Caco-2 (cell line): ENCODE results near the gene LRIG3. TPM values are rescaled to one million over a fixed set of nuclear protein-coding genes. Genes with fewer than 3 reads are reported as not detected.

Source experiments
- BruUV-seq: library from RNA; stranded (reverse); fragments of 400-500 nt; replicated peaks from 2 replicates; lab custom pipeline; 2021; lab: Mats Ljungman, UMichigan
- CTCF ChIA-PET: fragments of 300-600 bp; sonication (Branson Sonifier 250); formaldehyde crosslinking; loops from one replicate; lab custom pipeline; 2022; ENCODE audit warnings: antibody characterized with exemption; lab: Charles Lee
- POLR2A ChIA-PET: fragments of 300-600 bp; sonication (Branson Sonifier 250); formaldehyde crosslinking; loops from one replicate; lab custom pipeline; 2022; ENCODE audit warnings: antibody characterized with exemption; lab: Charles Lee
- DNase-seq, 2 experiments: peaks; one replicate each; pipeline versions ENCODE4 v3.0.0 to v3.0.0-alpha.2; 2020 to 2022
- H3K27me3 ChIP-seq: replicated peaks from 2 replicates; pipeline ENCODE4 v1.6.0; 2011; ENCODE audit warnings: low read length; ENCODE audit not compliant: control insufficient read depth, insufficient read depth
- H3K36me3 ChIP-seq: 2 replicates; pipeline ENCODE4 v1.5.1; 2011; ENCODE audit warnings: low read length; ENCODE audit not compliant: control insufficient read depth, insufficient read depth
- H3K4me1 ChIP-seq: fragments of 250-450 bp; sonication (Bioruptor Pico); 2 replicates; pipeline ENCODE4 v1.5.1; 2020; ENCODE audit warnings: mild to moderate bottlenecking
- H3K4me3 ChIP-seq: 2 replicates; pipeline ENCODE4 v1.5.1; 2011; ENCODE audit warnings: low read depth, mild to moderate bottlenecking, control low read depth, low read length
- H3K9me3 ChIP-seq: fragments of 250-450 bp; sonication (Bioruptor Pico); 2 replicates; pipeline ENCODE4 v1.5.1; 2020; ENCODE audit warnings: mild to moderate bottlenecking, moderate library complexity
- H3K27ac Mint-ChIP-seq: one replicate; pipeline ENCODE4 v1.8.0; 2022; ENCODE audit warnings: mixed read lengths; ENCODE audit not compliant: unreplicated experiment
- H3K27me3 Mint-ChIP-seq: one replicate; pipeline ENCODE4 v1.8.0; 2022; ENCODE audit warnings: mixed read lengths; ENCODE audit not compliant: insufficient read depth, unreplicated experiment
- H3K36me3 Mint-ChIP-seq: one replicate; pipeline ENCODE4 v1.8.0; 2022; ENCODE audit warnings: mild to moderate bottlenecking, mixed read lengths; ENCODE audit not compliant: insufficient read depth, unreplicated experiment
- H3K4me1 Mint-ChIP-seq: one replicate; pipeline ENCODE4 v1.8.0; 2022; ENCODE audit warnings: low read depth, mixed read lengths; ENCODE audit not compliant: unreplicated experiment
- H3K4me3 Mint-ChIP-seq: one replicate; pipeline ENCODE4 v1.8.0; 2022; ENCODE audit warnings: mild to moderate bottlenecking, moderate library complexity, mixed read lengths; ENCODE audit not compliant: unreplicated experiment
- H3K9me3 Mint-ChIP-seq: one replicate; pipeline ENCODE4 v1.8.0; 2022; ENCODE audit warnings: mixed read lengths; ENCODE audit not compliant: unreplicated experiment
- intact Hi-C: fragments of 100-400 bp; cut with micrococcal nuclease; formaldehyde crosslinking; loops from one replicate; pipeline ENCODE4 v1.10.0; 2022; ENCODE audit not compliant: unreplicated experiment
- total RNA-seq: library from RNA; stranded (reverse); gene quantifications from 2 replicates; pipeline ENCODE4 v1.2.3, GENCODE V29; 2022
- TF ChIP-seq, protein P1 (sequence below), 2 experiments: fragments of 200-600 bp in 1 of 2; IDR thresholded peaks; 1 replicate in 1 of 2; 2 replicates in 1 of 2; pipeline versions ENCODE4 v1.5.1 to v1.8.0; 2011 to 2022; ENCODE audit warnings: antibody characterized with exemption in 1 of 2, control low read depth in 1 of 2, inconsistent platforms in 1 of 2, low read depth in 1 of 2, low read length in 1 of 2, mild to moderate bottlenecking in 1 of 2, moderate library complexity in 1 of 2; ENCODE audit not compliant: insufficient read depth in 1 of 2, severe bottlenecking in 1 of 2, unreplicated experiment in 1 of 2

The LRIG3 gene
- total RNA-seq, 1 experiment from 2014 or later = 19.1 TPM

DNA sequence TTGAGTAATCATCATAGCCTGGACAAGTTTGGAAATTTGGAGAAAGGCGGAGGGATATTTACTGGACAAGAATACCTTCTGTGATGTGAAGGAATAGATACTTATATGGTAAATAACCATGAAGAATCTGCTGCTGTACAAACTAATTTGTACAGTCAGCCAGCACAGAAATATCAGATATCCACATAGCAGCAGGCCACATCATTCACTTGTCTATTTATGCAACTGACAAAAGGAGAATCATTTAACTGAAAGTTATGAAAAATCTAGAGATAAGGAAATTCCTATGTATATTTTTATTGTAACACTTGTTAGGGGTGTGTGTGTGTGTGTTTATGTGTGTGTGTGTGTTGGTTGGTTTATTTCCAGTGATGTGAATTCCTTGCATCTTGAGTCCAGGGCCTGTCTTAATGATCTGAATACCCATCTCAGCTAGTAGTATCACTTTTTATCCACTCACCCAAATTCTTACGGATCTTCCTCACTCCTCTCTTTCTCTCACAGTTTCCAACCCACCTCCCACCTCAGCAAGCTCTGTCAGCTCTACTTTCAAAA is 10.5 kb upstream of the LRIG3 start:
- no peak overlapping the region for H3K27ac Mint-ChIP-seq
- H3K27me3 Mint-ChIP-seq = no peaks in the 10 kb centered on the region
- no peaks in the 10 kb centered on the region for H3K36me3 Mint-ChIP-seq
- H3K4me3 ChIP-seq = no peak overlapping the region
- no peaks in the 10 kb centered on the region for H3K27me3 ChIP-seq
- intact Hi-C loops = no loop called here
- ChIA-PET CTCF (no interaction called here), POLR2A (no interaction called here)
- no peak for DNase-seq
- H3K4me3 Mint-ChIP-seq = no peak overlapping the region
- no TSS peak for BruUV-seq
- TF ChIP-seq, protein P1, sequence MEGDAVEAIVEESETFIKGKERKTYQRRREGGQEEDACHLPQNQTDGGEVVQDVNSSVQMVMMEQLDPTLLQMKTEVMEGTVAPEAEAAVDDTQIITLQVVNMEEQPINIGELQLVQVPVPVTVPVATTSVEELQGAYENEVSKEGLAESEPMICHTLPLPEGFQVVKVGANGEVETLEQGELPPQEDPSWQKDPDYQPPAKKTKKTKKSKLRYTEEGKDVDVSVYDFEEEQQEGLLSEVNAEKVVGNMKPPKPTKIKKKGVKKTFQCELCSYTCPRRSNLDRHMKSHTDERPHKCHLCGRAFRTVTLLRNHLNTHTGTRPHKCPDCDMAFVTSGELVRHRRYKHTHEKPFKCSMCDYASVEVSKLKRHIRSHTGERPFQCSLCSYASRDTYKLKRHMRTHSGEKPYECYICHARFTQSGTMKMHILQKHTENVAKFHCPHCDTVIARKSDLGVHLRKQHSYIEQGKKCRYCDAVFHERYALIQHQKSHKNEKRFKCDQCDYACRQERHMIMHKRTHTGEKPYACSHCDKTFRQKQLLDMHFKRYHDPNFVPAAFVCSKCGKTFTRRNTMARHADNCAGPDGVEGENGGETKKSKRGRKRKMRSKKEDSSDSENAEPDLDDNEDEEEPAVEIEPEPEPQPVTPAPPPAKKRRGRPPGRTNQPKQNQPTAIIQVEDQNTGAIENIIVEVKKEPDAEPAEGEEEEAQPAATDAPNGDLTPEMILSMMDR (IDR thresholded peaks at IDR 0.05; ENCODE audit: insufficient read depth in 1 of 2, low read depth in 1 of 2, low read length in 1 of 2, severe bottlenecking in 1 of 2, unreplicated experiment in 1 of 2) = no peak
- no peaks in the 10 kb centered on the region for H3K9me3 ChIP-seq
- H3K36me3 ChIP-seq = no peaks in the 10 kb centered on the region
- peaks cover 10% of the 10 kb centered on the region for H3K9me3 Mint-ChIP-seq
- peaks cover 8% of the 10 kb centered on the region; the same call in 1 of the 2 replicates for H3K4me1 ChIP-seq
- peaks cover 4% of the 10 kb centered on the region for H3K4me1 Mint-ChIP-seq

DNA sequence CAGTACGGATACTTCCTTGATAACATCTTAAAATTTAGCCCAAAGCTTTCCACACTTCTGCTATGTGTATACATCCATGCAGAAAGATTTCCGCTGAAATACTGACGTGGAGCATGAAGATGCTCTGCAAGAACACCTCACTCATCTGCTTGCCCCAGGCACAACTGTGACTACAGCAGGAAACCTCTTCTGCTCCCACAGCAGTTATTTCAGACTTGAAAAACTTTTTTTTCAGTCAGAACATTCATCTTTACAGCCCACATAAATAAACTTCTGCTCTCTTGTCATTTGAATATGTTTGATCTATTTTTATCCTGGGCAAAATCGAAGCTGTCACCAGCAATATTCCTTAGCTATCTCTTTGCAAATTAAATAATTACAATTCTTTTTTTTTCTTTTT is 6.8 kb upstream of the LRIG3 start:
- Histone ChIP-seq H3K4me1 (peaks cover 39% of the 10 kb centered on the region), H3K4me3 (no peak overlapping the region), H3K9me3 (no peaks in the 10 kb centered on the region), H3K36me3 (no peaks in the 10 kb centered on the region), H3K27me3 (no peaks in the 10 kb centered on the region)
- Mint-ChIP-seq H3K36me3 (no peaks in the 10 kb centered on the region), H3K9me3 (peaks cover 10% of the 10 kb centered on the region), H3K27me3 (no peaks in the 10 kb centered on the region), H3K4me1 (peaks cover 31% of the 10 kb centered on the region), H3K27ac (no peak overlapping the region), H3K4me3 (no peak overlapping the region)
- TF ChIP-seq, protein P1 (IDR thresholded peaks at IDR 0.05; ENCODE audit: insufficient read depth in 1 of 2, low read depth in 1 of 2, low read length in 1 of 2, severe bottlenecking in 1 of 2, unreplicated experiment in 1 of 2) = no peak
- CTCF ChIA-PET = no interaction called here
- POLR2A ChIA-PET = no interaction called here
- intact Hi-C loops = loop anchor here (10.0 kb wide), 1 partner anchor 228 kb away; no protein-coding TSS in a partner anchor
- no peak for DNase-seq
- BruUV-seq = no TSS peak

DNA sequence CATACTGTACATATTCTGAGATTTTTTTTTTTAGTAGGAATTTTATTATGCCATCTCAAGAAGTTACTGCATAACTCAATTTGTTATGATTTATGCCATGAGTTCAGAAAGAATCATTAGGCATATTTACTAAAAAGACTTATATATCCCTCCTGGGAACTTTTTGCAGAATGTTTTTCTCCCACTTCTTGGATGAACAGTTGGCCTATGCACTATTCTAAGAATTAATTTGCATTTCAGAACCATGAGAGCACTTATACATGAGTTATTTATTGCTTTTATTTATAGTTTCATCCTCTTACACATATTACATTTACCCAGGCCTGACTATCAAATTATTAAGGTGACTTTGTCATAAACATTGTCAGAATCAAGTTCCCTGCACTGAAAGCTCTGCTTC is 6.3 kb upstream of the LRIG3 start:
- no peak overlapping the region for H3K4me3 Mint-ChIP-seq
- H3K4me1 Mint-ChIP-seq = peaks cover 31% of the 10 kb centered on the region
- ChIA-PET POLR2A (no interaction called here), CTCF (no interaction called here)
- Histone ChIP-seq H3K4me3 (no peak overlapping the region), H3K4me1 (peaks cover 39% of the 10 kb centered on the region), H3K27me3 (no peaks in the 10 kb centered on the region), H3K36me3 (no peaks in the 10 kb centered on the region), H3K9me3 (no peaks in the 10 kb centered on the region)
- H3K27ac Mint-ChIP-seq = no peak overlapping the region
- DNase-seq = no peak
- no peaks in the 10 kb centered on the region for H3K27me3 Mint-ChIP-seq
- no peaks in the 10 kb centered on the region for H3K36me3 Mint-ChIP-seq
- H3K9me3 Mint-ChIP-seq = peaks cover 6% of the 10 kb centered on the region
- intact Hi-C loops = loop anchor here (10.0 kb wide), 1 partner anchor 228 kb away; no protein-coding TSS in a partner anchor
- BruUV-seq = no TSS peak
- TF ChIP-seq, protein P1 (IDR thresholded peaks at IDR 0.05; ENCODE audit: insufficient read depth in 1 of 2, low read depth in 1 of 2, low read length in 1 of 2, severe bottlenecking in 1 of 2, unreplicated experiment in 1 of 2) = no peak
